Type B pancreatic cell (in vitro differentiated cells): ENCODE measurements around the gene UNC119B. TPM values are rescaled to one million over a fixed set of nuclear protein-coding genes. Genes with fewer than 3 reads are reported as not detected.

ENCODE experiments used
- DNase-seq: peaks from one replicate; pipeline ENCODE4 v3.0.0; 2021; ENCODE audit warnings: mixed read lengths; ENCODE audit not compliant: unreplicated experiment; ENCODE audit errors: extremely low spot score
- H3K27ac Mint-ChIP-seq: 2 replicates; pipeline ENCODE4 v1.8.0; 2021; ENCODE audit warnings: mild to moderate bottlenecking, mixed read lengths
- H3K27me3 Mint-ChIP-seq: 2 replicates; pipeline ENCODE4 v1.8.0; 2021; ENCODE audit warnings: mixed read lengths
- H3K36me3 Mint-ChIP-seq: 2 replicates; pipeline ENCODE4 v1.8.0; 2021; ENCODE audit warnings: mixed read lengths
- H3K4me1 Mint-ChIP-seq: one replicate; pipeline ENCODE4 v1.8.0; 2021; ENCODE audit warnings: mixed read lengths; ENCODE audit not compliant: unreplicated experiment
- H3K4me3 Mint-ChIP-seq: 2 replicates; pipeline ENCODE4 v1.8.0; 2021; ENCODE audit warnings: mild to moderate bottlenecking, mixed read lengths
- H3K9me3 Mint-ChIP-seq: 2 replicates; pipeline ENCODE4 v1.8.0; 2021; ENCODE audit warnings: mixed read lengths
- total RNA-seq: library from RNA; stranded (reverse); gene quantifications from 2 replicates; pipeline ENCODE4 v1.2.1, GENCODE V29; 2021; ENCODE audit warnings: low replicate concordance
- TF ChIP-seq, protein P1 (sequence below): fragments of 200-600 bp; sonication (generic); conservative IDR thresholded peaks from 2 replicates; pipeline ENCODE4 v1.5.0; 2021; ENCODE audit warnings: antibody characterized with exemption, mild to moderate bottlenecking

The UNC119B gene
- total RNA-seq, 1 donor from 2014 or later = 57.2 TPM

DNA sequence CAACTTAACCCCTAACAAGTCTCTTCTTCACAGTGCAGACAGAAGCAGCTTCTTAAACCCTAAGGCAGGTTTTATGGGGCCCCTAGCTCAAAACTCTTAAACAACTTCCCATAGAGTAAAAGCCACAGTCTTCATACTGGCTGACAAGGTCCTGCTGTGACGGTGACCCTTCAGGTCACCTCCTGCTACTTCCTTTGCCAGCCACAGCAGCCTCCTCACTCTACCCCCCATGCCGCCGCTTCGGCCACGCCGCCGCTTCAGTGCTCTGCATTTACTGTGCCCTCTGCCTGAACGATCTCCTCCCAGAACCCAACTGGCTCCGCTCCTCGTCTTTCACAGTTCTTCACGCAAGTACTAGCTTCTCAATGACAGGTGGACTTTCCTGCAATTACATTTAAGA, 60.8 kb downstream of the UNC119B start:
- TF ChIP-seq, protein P1, sequence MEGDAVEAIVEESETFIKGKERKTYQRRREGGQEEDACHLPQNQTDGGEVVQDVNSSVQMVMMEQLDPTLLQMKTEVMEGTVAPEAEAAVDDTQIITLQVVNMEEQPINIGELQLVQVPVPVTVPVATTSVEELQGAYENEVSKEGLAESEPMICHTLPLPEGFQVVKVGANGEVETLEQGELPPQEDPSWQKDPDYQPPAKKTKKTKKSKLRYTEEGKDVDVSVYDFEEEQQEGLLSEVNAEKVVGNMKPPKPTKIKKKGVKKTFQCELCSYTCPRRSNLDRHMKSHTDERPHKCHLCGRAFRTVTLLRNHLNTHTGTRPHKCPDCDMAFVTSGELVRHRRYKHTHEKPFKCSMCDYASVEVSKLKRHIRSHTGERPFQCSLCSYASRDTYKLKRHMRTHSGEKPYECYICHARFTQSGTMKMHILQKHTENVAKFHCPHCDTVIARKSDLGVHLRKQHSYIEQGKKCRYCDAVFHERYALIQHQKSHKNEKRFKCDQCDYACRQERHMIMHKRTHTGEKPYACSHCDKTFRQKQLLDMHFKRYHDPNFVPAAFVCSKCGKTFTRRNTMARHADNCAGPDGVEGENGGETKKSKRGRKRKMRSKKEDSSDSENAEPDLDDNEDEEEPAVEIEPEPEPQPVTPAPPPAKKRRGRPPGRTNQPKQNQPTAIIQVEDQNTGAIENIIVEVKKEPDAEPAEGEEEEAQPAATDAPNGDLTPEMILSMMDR = no peak
- H3K4me1 Mint-ChIP-seq = peaks cover 37% of the 10 kb centered on the region
- H3K36me3 Mint-ChIP-seq = peaks cover 36% of the 10 kb centered on the region
- DNase-seq = no peak
- H3K4me3 Mint-ChIP-seq = peak overlapping the region; percentile 30
- H3K27ac Mint-ChIP-seq = peak overlapping the region; percentile 22
- H3K27me3 Mint-ChIP-seq = no peaks in the 10 kb centered on the region
- no peaks in the 10 kb centered on the region for H3K9me3 Mint-ChIP-seq

Other genes with a start within 250 kb of the UNC119B start
- 226 and 248 TPM in 2 replicates for gene SRSF9, start 240.7 kb upstream of the UNC119B start, total RNA-seq
- 403 and 451 TPM in 2 replicates for gene DYNLL1, start 214.3 kb upstream of the UNC119B start, total RNA-seq
- 28.7 and 35.6 TPM in 2 replicates for gene COQ5, start 181.3 kb upstream of the UNC119B start, total RNA-seq
- 162 and 188 TPM in 2 replicates for gene RNF10, start 176.1 kb upstream of the UNC119B start, total RNA-seq
- 45.6 and 55.2 TPM in 2 replicates for gene POP5, start 129.1 kb upstream of the UNC119B start, total RNA-seq
- gene CABP1, start 69.8 kb upstream of the UNC119B start, total RNA-seq = 0.26 and 0.56 TPM in 2 replicates
- gene MLEC, start 23.3 kb upstream of the UNC119B start, total RNA-seq = 168 and 172 TPM in 2 replicates
- gene ACADS, start 15.4 kb downstream of the UNC119B start, total RNA-seq = 12.1 and 16.4 TPM in 2 replicates
- 67.6 and 67.7 TPM in 2 replicates for gene SPPL3, start 193.9 kb downstream of the UNC119B start, total RNA-seq